SK-N-SH treated with all-trans-retinoic acid at 6 μM for 48 hours (cell line): ENCODE data around the gene LGALS3BP.

Source experiments
- ATAC-seq: fragments of 200-7000 bp; cut with Tn5 transposase; 3 replicates; pipeline ENCODE4 v1.9.1; 2020; ENCODE audit warnings: mild to moderate bottlenecking, moderate library complexity
- ARNTL ChIP-seq: fragments of 450-650 bp; formaldehyde crosslinking; IDR thresholded peaks from 2 replicates; pipeline ENCODE4 v1.5.0; 2020; ENCODE audit warnings: low read depth, mild to moderate bottlenecking, moderate library complexity, borderline replicate concordance
- BACH2 ChIP-seq: fragments of 250-450 bp; sonication (Bioruptor Pico); IDR thresholded peaks from 2 replicates; pipeline ENCODE4 v1.9.0; 2021; ENCODE audit warnings: mild to moderate bottlenecking, borderline replicate concordance
- CSRNP3 ChIP-seq: fragments of 250-450 bp; sonication (Bioruptor Pico); IDR thresholded peaks from 2 replicates; pipeline ENCODE4 v1.5.1; 2021; ENCODE audit warnings: mild to moderate bottlenecking, moderate library complexity
- GLIS3 ChIP-seq: fragments of 250-450 bp; sonication (Bioruptor Pico); IDR thresholded peaks from 2 replicates; pipeline ENCODE4 v1.5.0; 2020; ENCODE audit warnings: mild to moderate bottlenecking, moderate library complexity
- ISL1 ChIP-seq: fragments of 250-450 bp; sonication (Bioruptor Pico); IDR thresholded peaks from 2 replicates; pipeline ENCODE4 v2.1.2; 2022; ENCODE audit warnings: mild to moderate bottlenecking, moderate library complexity
- OSR1 ChIP-seq: fragments of 250-450 bp; sonication (Bioruptor Pico); IDR thresholded peaks from 2 replicates; pipeline ENCODE4 v1.8.0; 2022; ENCODE audit warnings: moderate library complexity, mild to moderate bottlenecking, inconsistent platforms
- PPARA ChIP-seq: fragments of 250-450 bp; sonication (Bioruptor Pico); IDR thresholded peaks from 2 replicates; pipeline ENCODE4 v1.5.0; 2020; ENCODE audit warnings: mild to moderate bottlenecking, borderline replicate concordance
- RARB ChIP-seq: fragments of 250-450 bp; sonication (Bioruptor Pico); IDR thresholded peaks from 2 replicates; pipeline ENCODE4 v1.8.0; 2021; ENCODE audit warnings: mild to moderate bottlenecking, moderate library complexity
- SNAI2 ChIP-seq: fragments of 250-450 bp; sonication (Bioruptor Pico); IDR thresholded peaks from 2 replicates; pipeline ENCODE4 v1.5.0; 2020; ENCODE audit warnings: mild to moderate bottlenecking, moderate library complexity
- TCF4 ChIP-seq: fragments of 250-450 bp; sonication (Bioruptor Pico); IDR thresholded peaks from 2 replicates; pipeline ENCODE4 v1.8.0; 2021; ENCODE audit warnings: mild to moderate bottlenecking, moderate library complexity, borderline replicate concordance
- TOX ChIP-seq: fragments of 250-450 bp; sonication (Bioruptor Pico); IDR thresholded peaks from 2 replicates; pipeline ENCODE4 v1.8.0; 2021; ENCODE audit warnings: mild to moderate bottlenecking, moderate library complexity, borderline replicate concordance
- TSHZ2 ChIP-seq: fragments of 250-450 bp; sonication (Bioruptor Pico); IDR thresholded peaks from 2 replicates; pipeline ENCODE4 v1.5.0; 2020; ENCODE audit warnings: mild to moderate bottlenecking, moderate library complexity
- ZC3H10 ChIP-seq: fragments of 250-450 bp; sonication (Bioruptor Pico); IDR thresholded peaks from 2 replicates; pipeline ENCODE4 v1.5.1; 2021; ENCODE audit warnings: mild to moderate bottlenecking, moderate library complexity
- ZFP3 ChIP-seq: fragments of 250-450 bp; sonication (Bioruptor Pico); IDR thresholded peaks from 2 replicates; pipeline ENCODE4 v1.5.0; 2020; ENCODE audit warnings: mild to moderate bottlenecking, moderate library complexity
- ZFP30 ChIP-seq: fragments of 450-650 bp; formaldehyde crosslinking; IDR thresholded peaks from 2 replicates; pipeline ENCODE4 v1.5.0; 2022; ENCODE audit warnings: mild to moderate bottlenecking, moderate library complexity
- ZNF565 ChIP-seq: fragments of 450-650 bp; formaldehyde crosslinking; conservative IDR thresholded peaks from 2 replicates; pipeline ENCODE4 v1.5.0; 2020; ENCODE audit warnings: low read depth, mild to moderate bottlenecking, moderate library complexity
- ZNF8 ChIP-seq: fragments of 450-650 bp; formaldehyde crosslinking; IDR thresholded peaks from 2 replicates; pipeline ENCODE4 v1.5.0; 2020; ENCODE audit warnings: mild to moderate bottlenecking, moderate library complexity
- TF ChIP-seq, protein P1 (sequence below): fragments of 250-450 bp; sonication (Bioruptor Pico); IDR thresholded peaks from 2 replicates; pipeline ENCODE4 v1.8.0; 2021; ENCODE audit warnings: low read depth, mild to moderate bottlenecking, moderate library complexity, borderline replicate concordance
- TF ChIP-seq, protein P2 (sequence below): fragments of 250-450 bp; sonication (Bioruptor Pico); IDR thresholded peaks from 2 replicates; pipeline ENCODE4 v1.5.1; 2020; ENCODE audit warnings: low read depth, mild to moderate bottlenecking, moderate library complexity

LGALS3BP gene

DNA sequence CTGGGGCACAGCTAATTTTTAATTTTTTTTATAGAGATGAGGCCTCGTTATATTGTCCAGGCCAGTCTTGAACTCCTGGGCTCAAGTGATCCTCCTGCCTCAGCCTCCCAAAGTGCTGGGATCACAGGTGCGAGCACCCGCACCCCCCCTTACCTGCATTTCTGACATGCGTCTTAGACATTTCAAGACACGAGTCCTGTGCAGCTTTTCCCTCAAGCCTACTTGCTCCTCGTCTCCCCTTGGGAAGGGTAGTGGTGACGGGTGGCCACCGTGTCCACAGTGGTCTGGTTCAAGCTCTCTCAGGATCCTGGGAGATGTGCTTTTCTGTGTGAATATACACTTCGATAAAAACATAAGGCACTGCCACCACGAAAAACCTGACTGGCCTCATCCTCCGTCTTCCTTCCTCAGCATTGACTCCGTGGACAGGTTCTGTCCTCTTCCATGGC is 20.2 kb upstream of the LGALS3BP start:
- no peak for ATAC-seq
- TF ChIP-seq ZNF565 (CRISPR knock-in tag) (no peak), ARNTL (CRISPR knock-in tag) (no peak), TSHZ2 (CRISPR knock-in tag) (no peak), TOX (CRISPR knock-in tag) (no peak), ZNF8 (CRISPR knock-in tag) (no peak), SNAI2 (no peak), RARB (no peak), BACH2 (CRISPR knock-in tag) (no peak), ZFP30 (no peak)
- TF ChIP-seq, protein P1, sequence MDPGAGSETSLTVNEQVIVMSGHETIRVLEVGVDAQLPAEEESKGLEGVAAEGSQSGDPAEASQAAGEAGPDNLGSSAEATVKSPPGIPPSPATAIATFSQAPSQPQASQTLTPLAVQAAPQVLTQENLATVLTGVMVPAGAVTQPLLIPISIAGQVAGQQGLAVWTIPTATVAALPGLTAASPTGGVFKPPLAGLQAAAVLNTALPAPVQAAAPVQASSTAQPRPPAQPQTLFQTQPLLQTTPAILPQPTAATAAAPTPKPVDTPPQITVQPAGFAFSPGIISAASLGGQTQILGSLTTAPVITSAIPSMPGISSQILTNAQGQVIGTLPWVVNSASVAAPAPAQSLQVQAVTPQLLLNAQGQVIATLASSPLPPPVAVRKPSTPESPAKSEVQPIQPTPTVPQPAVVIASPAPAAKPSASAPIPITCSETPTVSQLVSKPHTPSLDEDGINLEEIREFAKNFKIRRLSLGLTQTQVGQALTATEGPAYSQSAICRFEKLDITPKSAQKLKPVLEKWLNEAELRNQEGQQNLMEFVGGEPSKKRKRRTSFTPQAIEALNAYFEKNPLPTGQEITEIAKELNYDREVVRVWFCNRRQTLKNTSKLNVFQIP (CRISPR knock-in tag), result no peak

DNA sequence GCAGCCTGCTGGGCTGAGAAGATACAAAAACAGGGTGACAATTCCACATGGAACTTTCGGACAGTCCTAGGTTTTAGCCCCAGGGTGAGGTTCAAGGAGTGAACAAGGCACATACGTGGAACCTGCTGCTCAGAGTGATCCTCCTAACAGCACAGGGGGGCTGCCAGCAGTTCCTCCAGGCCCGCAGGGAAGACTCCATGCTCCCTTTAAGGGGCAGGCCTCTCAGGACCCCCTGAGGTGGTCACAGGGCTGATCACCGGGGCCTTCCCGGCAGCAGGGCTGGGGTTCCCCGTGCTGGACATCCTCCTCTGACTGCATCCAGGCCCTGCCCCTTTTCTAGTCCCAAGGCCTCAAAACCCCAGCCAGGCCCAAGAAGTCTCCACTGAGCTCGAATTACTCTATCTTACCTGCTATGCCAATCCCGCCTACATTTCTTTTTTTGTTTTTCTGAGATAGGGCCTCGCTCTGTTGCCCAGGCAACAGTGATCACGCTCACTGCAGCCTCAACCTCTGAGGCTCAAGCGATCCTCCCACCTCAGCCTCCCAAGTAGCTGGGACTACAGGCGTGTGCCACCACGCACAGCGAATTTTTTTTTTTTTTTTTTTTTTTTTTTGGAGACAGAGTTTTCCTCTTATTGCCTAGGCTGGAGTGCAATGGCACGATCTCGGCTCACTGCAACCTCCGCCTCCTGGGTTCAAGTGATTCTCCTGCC is 19.5 kb upstream of the LGALS3BP start:
- no peak for ATAC-seq
- TF ChIP-seq TCF4 (CRISPR knock-in tag), result no peak
- no peak for TF ChIP-seq SNAI2
- TF ChIP-seq ISL1 (CRISPR knock-in tag), result no peak
- no peak for TF ChIP-seq PPARA (CRISPR knock-in tag)
- TF ChIP-seq ZNF565 (CRISPR knock-in tag), result no peak
- TF ChIP-seq CSRNP3 (CRISPR knock-in tag), result no peak
- TF ChIP-seq, all 23 proteins: peak for 0

DNA sequence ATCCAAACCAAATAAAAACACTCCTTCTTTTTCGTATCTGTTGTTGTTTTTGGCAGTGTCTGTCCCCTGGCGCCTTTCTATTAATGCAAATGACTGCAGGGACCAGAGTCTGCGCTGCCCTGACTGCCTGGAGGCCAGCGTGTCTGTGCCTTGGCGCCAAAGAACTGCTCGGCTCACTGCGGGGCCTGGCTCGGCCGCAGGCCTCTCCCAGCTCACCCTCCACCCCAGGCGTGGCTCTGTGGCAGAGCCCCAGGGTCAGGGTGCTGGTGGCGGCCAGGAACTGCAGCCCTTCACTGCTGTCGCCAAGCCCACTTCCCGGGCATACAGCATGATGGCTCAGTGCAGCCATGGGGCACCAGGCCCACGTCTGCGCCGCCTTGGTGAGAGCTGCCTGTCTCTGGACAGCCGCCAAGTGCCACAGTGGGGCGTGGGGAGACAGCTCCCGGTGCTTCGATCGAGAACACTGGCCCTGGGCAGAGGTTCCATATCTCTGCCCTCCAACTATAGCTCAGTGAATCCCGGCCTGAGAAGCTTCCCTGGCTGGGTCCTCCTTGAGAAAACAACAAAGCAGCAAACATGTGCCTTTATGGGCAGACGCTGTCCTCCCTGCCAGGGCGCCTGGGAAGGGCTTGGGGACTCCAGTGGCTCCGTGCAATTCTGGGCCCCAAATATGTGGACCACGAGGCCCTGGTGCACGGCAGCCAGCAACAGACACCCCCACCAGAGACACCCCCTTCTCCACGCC is 18.8 kb upstream of the LGALS3BP start:
- TF ChIP-seq TCF4 (CRISPR knock-in tag) (peak; percentile 41; the same call in 1 of the 2 replicates), ARNTL (CRISPR knock-in tag) (no peak), ZFP3 (CRISPR knock-in tag) (0 out of 2 replicates have a peak, but pooled peaks have one; percentile 17), TSHZ2 (CRISPR knock-in tag) (0 out of 2 replicates have a peak, but pooled peaks have one; percentile 29)
- ATAC-seq, result peak; percentile 35; the same call in 1 of the 3 replicates

DNA sequence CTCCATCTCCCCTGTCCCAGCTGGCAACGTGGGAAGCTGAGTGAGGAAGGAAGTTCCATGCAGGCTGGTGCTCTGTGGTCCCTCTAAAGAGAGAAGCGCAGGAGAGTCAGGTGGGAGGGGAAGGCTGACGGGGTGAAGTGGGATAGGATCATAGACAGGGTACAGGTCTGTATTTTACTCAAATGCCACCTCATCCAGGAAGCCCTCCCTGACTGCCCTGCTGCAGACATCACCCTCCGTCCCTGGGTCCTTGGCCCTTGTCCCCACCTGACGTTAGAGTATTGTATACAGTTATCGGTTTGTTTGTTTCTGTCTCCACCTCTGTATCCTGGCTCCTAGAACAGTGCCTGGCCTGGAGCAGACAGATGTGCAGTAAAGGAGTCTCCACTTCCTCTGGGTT is 18.2 kb upstream of the LGALS3BP start:
- no peak for TF ChIP-seq OSR1 (CRISPR knock-in tag)
- TF ChIP-seq PPARA (CRISPR knock-in tag), result no peak
- no peak for TF ChIP-seq ZC3H10 (CRISPR knock-in tag)
- no peak for TF ChIP-seq SNAI2
- TF ChIP-seq, protein P2, sequence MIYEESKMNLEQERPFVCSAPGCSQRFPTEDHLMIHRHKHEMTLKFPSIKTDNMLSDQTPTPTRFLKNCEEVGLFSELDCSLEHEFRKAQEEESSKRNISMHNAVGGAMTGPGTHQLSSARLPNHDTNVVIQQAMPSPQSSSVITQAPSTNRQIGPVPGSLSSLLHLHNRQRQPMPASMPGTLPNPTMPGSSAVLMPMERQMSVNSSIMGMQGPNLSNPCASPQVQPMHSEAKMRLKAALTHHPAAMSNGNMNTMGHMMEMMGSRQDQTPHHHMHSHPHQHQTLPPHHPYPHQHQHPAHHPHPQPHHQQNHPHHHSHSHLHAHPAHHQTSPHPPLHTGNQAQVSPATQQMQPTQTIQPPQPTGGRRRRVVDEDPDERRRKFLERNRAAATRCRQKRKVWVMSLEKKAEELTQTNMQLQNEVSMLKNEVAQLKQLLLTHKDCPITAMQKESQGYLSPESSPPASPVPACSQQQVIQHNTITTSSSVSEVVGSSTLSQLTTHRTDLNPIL (CRISPR knock-in tag), result no peak
- TF ChIP-seq GLIS3 (CRISPR knock-in tag), result no peak
- no peak for TF ChIP-seq ARNTL (CRISPR knock-in tag)
- TF ChIP-seq, protein P1 (CRISPR knock-in tag), result no peak
- no peak for TF ChIP-seq TCF4 (CRISPR knock-in tag)
- TF ChIP-seq ZNF8 (CRISPR knock-in tag), result no peak
- no peak for ATAC-seq
